ENCODE data around the gene LAMA2. TPM values are rescaled to one million over a fixed set of nuclear protein-coding genes. Genes with fewer than 3 reads are reported as not detected.

The LAMA2 gene
- total RNA-seq, 1 donor from 2014 or later = 344 TPM

GRCh38 chr6:129191235-129191634, 308.3 kb downstream of the LAMA2 start:
- no peak for DNase-seq (ENCODE audit: low spot score)
- intact Hi-C loops (cut with DNase I) = no loop called here

- DNase-seq (ENCODE audit: low spot score) = peak; percentile 67
These were observed 309.6 kb downstream of the LAMA2 start for GRCh38 chr6:129192458-129192989.

GRCh38 chr6:129194306-129194941, 311.5 kb downstream of the LAMA2 start:
- DNase-seq (ENCODE audit: low spot score) = no peak
- intact Hi-C loops (cut with DNase I) = no loop called here

More at GRCh38 chr6:129192458-129192989, 309.6 kb downstream of the LAMA2 start:
- intact Hi-C loops (cut with DNase I) = no loop called here

GRCh38 chr6:129195161-129195560, 312.2 kb downstream of the LAMA2 start:
- DNase-seq (ENCODE audit: low spot score) = no peak
- intact Hi-C loops (cut with DNase I) = no loop called here

- no peak for DNase-seq (ENCODE audit: low spot score)
- intact Hi-C loops (cut with DNase I) = no loop called here
These were observed 312.7 kb downstream of the LAMA2 start for GRCh38 chr6:129195643-129196042.

- no peak for DNase-seq (ENCODE audit: low spot score)
- intact Hi-C loops (cut with DNase I) = no loop called here
These were observed 314.2 kb downstream of the LAMA2 start for GRCh38 chr6:129197154-129197553.

- intact Hi-C loops (cut with DNase I) = no loop called here
- no peak for DNase-seq (ENCODE audit: low spot score)
These were observed 317.2 kb downstream of the LAMA2 start for GRCh38 chr6:129200151-129200550.

GRCh38 chr6:129203190-129203900, 320.4 kb downstream of the LAMA2 start:
- intact Hi-C loops (cut with DNase I) = no loop called here
- DNase-seq (ENCODE audit: low spot score) = no peak

- intact Hi-C loops (cut with DNase I) = no loop called here
These were observed 323.9 kb downstream of the LAMA2 start for GRCh38 chr6:129206821-129207220.

GRCh38 chr6:129207832-129208231, 324.9 kb downstream of the LAMA2 start:
- intact Hi-C loops (cut with DNase I) = no loop called here
- no peak for DNase-seq (ENCODE audit: low spot score)

More at GRCh38 chr6:129206821-129207220, 323.9 kb downstream of the LAMA2 start:
- DNase-seq (ENCODE audit: low spot score) = no peak

GRCh38 chr6:129208415-129209034, 325.6 kb downstream of the LAMA2 start:
- DNase-seq (ENCODE audit: low spot score) = no peak
- intact Hi-C loops (cut with DNase I) = no loop called here

GRCh38 chr6:129209355-129209754, 326.4 kb downstream of the LAMA2 start:
- intact Hi-C loops (cut with DNase I) = no loop called here
- DNase-seq (ENCODE audit: low spot score) = no peak

GRCh38 chr6:129210684-129211083, 327.7 kb downstream of the LAMA2 start:
- DNase-seq (ENCODE audit: low spot score) = no peak
- intact Hi-C loops (cut with DNase I) = no loop called here

GRCh38 chr6:129211626-129212025, 328.7 kb downstream of the LAMA2 start:
- intact Hi-C loops (cut with DNase I) = no loop called here

GRCh38 chr6:129212081-129212480, 329.1 kb downstream of the LAMA2 start:
- intact Hi-C loops (cut with DNase I) = no loop called here
- DNase-seq (ENCODE audit: low spot score) = no peak

More at GRCh38 chr6:129211626-129212025, 328.7 kb downstream of the LAMA2 start:
- DNase-seq (ENCODE audit: low spot score) = no peak

GRCh38 chr6:129215246-129215645, 332.3 kb downstream of the LAMA2 start:
- no peak for DNase-seq (ENCODE audit: low spot score)
- intact Hi-C loops (cut with DNase I) = no loop called here

- no peak for DNase-seq (ENCODE audit: low spot score)
- intact Hi-C loops (cut with DNase I) = no loop called here
These were observed 333.1 kb downstream of the LAMA2 start for GRCh38 chr6:129215916-129216520.

GRCh38 chr6:129217701-129218100, 334.8 kb downstream of the LAMA2 start:
- DNase-seq (ENCODE audit: low spot score) = no peak
- intact Hi-C loops (cut with DNase I) = no loop called here

- DNase-seq (ENCODE audit: low spot score) = no peak
- intact Hi-C loops (cut with DNase I) = no loop called here
These were observed 350.7 kb downstream of the LAMA2 start for GRCh38 chr6:129233458-129234134.

Measured in cardiac septum (tissue), 1 donor.